ENCODE data around the gene DYNLT4.
"Not testable (repeated sequence)": the region's sequence is repeated elsewhere in the genome, so short reads cannot be mapped to it uniquely, and the experiment has no call there.

DYNLT4 gene

DNA sequence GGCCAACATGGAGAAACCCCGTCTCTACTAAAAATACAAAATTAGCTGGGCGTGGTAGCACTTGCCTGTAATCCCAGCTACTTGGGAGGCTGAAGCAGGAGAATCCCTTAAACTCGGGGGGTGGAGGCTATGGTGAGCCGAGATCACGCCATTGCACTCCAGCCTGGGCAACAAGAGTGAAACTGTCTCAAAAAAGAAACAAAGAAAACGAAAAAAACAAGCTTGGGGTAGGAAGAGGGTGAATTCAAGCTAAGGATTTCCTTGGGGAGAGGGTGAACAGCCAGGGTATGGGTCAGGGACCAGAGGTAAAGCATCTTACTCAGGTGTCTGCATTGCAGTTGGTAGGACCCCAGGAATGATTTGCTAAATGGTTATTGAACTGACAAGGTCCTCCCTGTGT lies 40.7 kb downstream of the DYNLT4 start:
- not testable (repeated sequence) for H3K4me3 ChIP-seq (ENCODE audit: low read length); H3K9me3 ChIP-seq (ENCODE audit: low read length); H3K4me1 ChIP-seq (ENCODE audit: insufficient read depth, low read length); H3K27me3 ChIP-seq (ENCODE audit: insufficient read depth, low read length); H2AFZ ChIP-seq (ENCODE audit: low read depth, low read length)
- H3K36me3 ChIP-seq (ENCODE audit: insufficient read depth, low read length): peaks cover 49% of the 10 kb centered on the region

GRCh38 chr1:44760876-44761275 lies 46.3 kb downstream of the DYNLT4 start:
- Histone ChIP-seq H3K4me1 (ENCODE audit: insufficient read depth, low read length) (no peaks in the 10 kb centered on the region), H3K9me3 (ENCODE audit: low read length) (no peaks in the 10 kb centered on the region), H3K4me3 (ENCODE audit: low read length) (no peak overlapping the region), H2AFZ (ENCODE audit: low read depth, low read length) (no peak overlapping the region), H3K27me3 (ENCODE audit: insufficient read depth, low read length) (no peaks in the 10 kb centered on the region), H3K36me3 (ENCODE audit: insufficient read depth, low read length) (peaks cover 71% of the 10 kb centered on the region)

DNA sequence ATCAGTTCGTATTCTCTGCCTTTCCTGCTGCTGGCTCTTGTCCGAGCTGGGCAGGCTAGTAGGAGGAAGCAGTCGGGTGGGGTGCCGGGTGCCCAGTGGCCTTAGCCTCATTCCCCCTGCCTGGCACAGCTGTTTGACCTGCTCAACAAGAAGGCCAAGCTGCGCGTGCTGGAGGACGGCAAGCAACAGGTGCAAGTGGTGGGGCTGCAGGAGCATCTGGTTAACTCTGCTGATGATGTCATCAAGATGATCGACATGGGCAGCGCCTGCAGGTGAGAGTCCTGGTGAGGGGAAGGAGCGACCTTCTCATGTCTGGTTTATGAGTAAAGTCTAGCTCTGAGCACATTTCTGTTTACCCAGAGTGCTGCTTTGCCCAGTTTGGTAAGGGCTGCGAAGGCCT lies 48.1 kb downstream of the DYNLT4 start:
- Histone ChIP-seq H3K4me3 (ENCODE audit: low read length) (no peak overlapping the region), H3K27me3 (ENCODE audit: insufficient read depth, low read length) (no peaks in the 10 kb centered on the region), H3K9me3 (ENCODE audit: low read length) (no peaks in the 10 kb centered on the region), H3K4me1 (ENCODE audit: insufficient read depth, low read length) (no peaks in the 10 kb centered on the region), H2AFZ (ENCODE audit: low read depth, low read length) (no peak overlapping the region), H3K36me3 (ENCODE audit: insufficient read depth, low read length) (peaks cover 81% of the 10 kb centered on the region)

DNA sequence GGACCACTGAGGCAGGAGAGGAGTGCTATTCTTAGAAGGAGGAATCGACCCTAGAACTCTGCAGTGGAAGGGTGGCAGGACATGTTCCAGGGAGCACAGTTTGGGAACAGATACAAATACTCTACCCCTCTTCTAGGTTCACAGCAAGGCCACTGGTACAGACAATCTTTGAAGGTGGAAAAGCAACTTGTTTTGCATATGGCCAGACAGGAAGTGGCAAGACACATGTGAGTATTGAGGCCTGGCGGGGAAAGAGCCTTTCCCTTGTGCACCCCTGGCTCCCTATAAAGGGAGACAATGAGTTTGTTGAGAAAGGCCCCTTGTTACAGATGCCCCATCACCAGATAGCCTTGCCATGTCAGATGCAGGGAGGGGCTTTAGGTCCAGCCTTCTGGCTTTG lies 49.7 kb downstream of the DYNLT4 start:
- H2AFZ ChIP-seq (ENCODE audit: low read depth, low read length): no peak overlapping the region
- no peaks in the 10 kb centered on the region for H3K9me3 ChIP-seq (ENCODE audit: low read length)
- H3K36me3 ChIP-seq (ENCODE audit: insufficient read depth, low read length): peaks cover 84% of the 10 kb centered on the region
- H3K27me3 ChIP-seq (ENCODE audit: insufficient read depth, low read length): no peaks in the 10 kb centered on the region
- H3K4me3 ChIP-seq (ENCODE audit: low read length): no peak overlapping the region
- no peaks in the 10 kb centered on the region for H3K4me1 ChIP-seq (ENCODE audit: insufficient read depth, low read length)
